GM19025 (cell line): ENCODE measurements around the gene CFHR5.
"Not testable (repeated sequence)": the region's sequence is repeated elsewhere in the genome, so short reads cannot be mapped to it uniquely, and the experiment has no call there.

Experiments
- ATAC-seq: cut with Tn5 transposase; IDR thresholded peaks from one replicate; pipeline ENCODE4 v1.9.1; 2021; ENCODE audit warnings: mild to moderate bottlenecking, low read depth, moderate library complexity; ENCODE audit not compliant: unreplicated experiment

Gene CFHR5

GRCh38 chr1:197017558-197018146 lies 40.3 kb downstream of the CFHR5 start:
- ATAC-seq: no peak

DNA sequence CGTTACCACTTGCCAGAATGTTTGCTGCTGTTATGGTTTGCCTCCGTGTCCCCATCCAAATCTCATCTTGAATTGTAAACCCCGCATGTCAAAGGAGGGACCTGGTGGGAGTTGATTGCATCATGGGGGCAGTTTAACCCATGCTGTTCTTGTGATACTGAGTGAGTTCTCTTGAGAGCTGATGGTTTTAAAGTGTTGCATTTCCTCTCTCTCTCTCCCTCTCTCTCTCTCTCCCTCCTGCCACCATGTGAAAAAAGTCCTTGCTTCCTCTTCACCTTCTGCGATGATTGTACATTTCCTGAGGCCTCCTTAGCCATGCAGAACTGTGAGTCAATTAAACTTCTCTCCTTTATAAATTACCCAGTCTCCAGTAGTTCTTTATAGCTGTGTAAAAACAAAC lies 44.4 kb downstream of the CFHR5 start:
- no peak for ATAC-seq

GRCh38 chr1:197024460-197024859 lies 47.1 kb downstream of the CFHR5 start:
- no peak for ATAC-seq

DNA sequence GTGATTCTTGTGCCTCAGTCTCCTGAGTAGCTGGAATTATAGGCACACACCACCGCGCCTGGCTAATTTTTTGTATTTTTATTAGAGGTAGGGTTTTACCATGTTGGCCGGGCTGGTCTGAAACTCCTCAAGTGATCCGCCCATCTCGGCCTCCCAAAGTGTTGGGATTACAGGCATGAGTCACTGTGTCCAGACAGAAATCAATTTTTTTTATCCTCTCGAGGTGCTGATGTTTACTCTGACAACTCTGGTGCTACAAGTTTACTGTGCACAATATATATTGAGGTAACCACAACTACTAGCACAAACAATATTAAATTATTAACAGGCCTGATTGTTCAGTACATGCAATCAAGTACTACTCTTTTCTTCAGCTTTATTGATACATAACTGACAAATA lies 50.0 kb downstream of the CFHR5 start:
- ATAC-seq: no peak

DNA sequence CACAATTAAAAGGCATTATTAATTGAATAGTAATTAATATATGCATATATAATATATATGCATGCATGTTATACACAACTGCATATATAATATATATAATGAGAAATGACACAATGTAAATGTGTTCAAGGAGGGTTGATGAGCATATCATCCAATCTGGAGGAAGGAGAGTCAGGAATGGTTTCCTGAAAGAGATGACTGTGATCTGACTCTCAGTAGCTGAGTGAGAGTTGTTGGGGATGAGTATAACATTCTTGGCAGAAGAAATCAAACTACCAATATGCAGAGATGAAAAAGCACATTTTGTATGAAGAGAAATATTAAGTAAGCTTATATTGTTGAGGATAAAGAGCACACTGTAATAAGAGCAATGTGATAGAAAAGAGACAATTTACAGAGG lies 52.4 kb downstream of the CFHR5 start:
- no peak for ATAC-seq

- not testable (repeated sequence) for ATAC-seq
Observed at GRCh38 chr1:197034631-197035339, 57.4 kb downstream of the CFHR5 start.

DNA sequence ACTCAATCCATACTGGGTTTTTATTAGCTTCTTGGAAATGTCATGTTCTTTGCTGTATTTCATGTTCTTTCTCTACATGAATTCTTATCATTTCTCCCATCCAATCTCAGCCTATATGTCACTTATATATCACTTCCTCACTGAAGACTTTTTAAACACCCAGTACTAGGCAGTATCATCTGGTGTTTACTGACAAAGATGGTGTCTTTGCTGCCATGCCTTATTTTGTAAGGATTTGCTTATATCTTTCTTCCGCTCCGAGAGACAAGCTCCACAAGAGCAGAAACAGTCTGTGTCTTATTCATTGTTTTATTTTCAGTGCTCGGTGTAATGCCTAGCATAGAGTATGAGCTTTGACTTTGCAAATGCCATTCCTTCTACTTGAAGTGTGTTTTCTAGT lies 59.5 kb downstream of the CFHR5 start:
- ATAC-seq: no peak

DNA sequence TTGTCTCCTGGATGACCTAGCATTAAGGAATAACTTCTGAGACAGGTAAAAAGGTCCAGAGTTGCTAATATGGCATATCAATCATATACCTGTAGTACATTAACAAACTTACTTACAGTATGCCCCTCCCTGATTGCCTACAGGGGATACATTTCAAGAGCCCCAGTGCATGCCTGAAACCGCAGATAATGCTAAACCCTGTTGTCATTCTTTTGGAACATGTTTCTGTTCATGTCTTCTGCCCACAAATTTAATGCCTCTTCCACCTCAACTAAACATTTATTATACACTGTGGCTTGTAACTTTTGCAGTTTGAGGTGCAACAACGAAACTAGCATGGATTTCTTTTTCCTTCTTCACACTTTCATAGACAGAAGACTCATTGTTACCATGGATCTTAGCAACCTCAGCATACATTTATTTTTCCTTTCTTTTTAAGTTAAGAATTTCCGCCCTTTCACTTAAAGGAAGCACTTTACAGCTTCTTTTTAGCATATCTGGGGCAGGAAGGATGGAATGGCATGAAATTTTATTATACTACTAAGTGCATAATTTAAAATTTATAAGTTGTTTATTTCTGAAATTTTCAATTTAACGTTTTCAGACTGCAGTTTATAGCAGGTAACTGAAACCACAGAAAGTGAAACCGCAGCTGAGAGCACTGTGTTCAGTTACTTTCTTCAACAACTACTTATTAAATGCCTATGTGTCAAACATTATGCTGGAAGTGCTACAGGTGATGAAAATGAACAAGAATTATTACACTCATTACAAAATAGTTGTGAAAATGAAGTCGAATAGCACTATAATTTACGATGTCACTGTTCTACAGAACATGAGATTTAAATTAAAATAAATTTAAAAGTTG lies 64.4 kb downstream of the CFHR5 start:
- ATAC-seq: peak; percentile 85

DNA sequence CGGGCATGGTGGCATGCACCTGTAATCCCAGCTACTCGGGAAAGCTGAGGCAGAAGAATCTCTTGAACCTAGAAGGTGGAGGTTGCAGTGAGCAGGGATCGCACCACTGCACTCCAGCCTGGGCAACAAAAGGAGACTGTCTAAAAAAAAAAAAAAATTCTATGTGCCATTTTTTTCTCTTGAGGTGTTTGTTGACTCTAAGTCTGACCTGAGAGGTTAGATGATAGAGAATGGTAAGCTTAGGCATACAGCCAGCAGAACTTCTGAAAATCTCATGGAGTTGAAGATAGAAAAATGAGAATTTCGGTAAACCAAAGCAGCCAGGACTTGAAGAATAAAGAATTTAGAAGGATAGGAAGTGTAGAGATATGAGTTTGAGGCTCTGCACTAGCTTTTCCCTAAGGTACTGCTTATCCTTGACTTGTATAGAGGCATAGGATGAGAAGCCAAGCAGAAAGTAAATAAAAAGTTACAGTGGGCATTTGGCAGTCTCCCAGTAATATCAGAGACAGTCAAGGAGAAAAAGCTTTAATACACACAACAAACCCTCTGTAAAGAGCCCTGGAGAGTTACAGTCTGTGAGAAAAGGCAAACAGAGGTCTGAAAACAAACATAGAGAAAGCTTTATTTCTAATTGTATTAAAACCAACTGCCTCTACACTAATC lies 65.5 kb downstream of the CFHR5 start:
- no peak for ATAC-seq

- no peak for ATAC-seq
Observed at GRCh38 chr1:197049100-197049499, 71.7 kb downstream of the CFHR5 start.
